ENCODE data around the gene MOCOS.
A peak's percentile ranks its signal among the peaks of the same experiment; 100 is the strongest.

MOCOS gene

GRCh38 chr18:36275561-36275960 is 88.3 kb downstream of the MOCOS start:
- no peak for DNase-seq

- DNase-seq: no peak
Observed at GRCh38 chr18:36279001-36279400, 91.7 kb downstream of the MOCOS start.

GRCh38 chr18:36281936-36282335 is 94.6 kb downstream of the MOCOS start:
- DNase-seq: no peak

GRCh38 chr18:36283448-36283847 is 96.2 kb downstream of the MOCOS start:
- DNase-seq: no peak

GRCh38 chr18:36284268-36284667 is 97.0 kb downstream of the MOCOS start:
- no peak for DNase-seq

GRCh38 chr18:36284671-36285295 is 97.5 kb downstream of the MOCOS start:
- DNase-seq: peak; percentile 83

- no peak for DNase-seq
Observed at GRCh38 chr18:36287653-36288052, 100.4 kb downstream of the MOCOS start.

GRCh38 chr18:36288689-36289088 is 101.4 kb downstream of the MOCOS start:
- DNase-seq: no peak

GRCh38 chr18:36294031-36294430 is 106.7 kb downstream of the MOCOS start:
- no peak for DNase-seq

- DNase-seq: no peak
Observed at GRCh38 chr18:36295214-36295613, 107.9 kb downstream of the MOCOS start.

- DNase-seq: no peak
Observed at GRCh38 chr18:36295880-36296301, 108.6 kb downstream of the MOCOS start.

- peak; percentile 45 for DNase-seq
Observed at GRCh38 chr18:36296650-36297416, 109.5 kb downstream of the MOCOS start.

- DNase-seq: peak; percentile 22
Observed at GRCh38 chr18:36297417-36298125, 110.3 kb downstream of the MOCOS start, which contains the start of gene FHOD3. TSS of gene FHOD3 (plus strand) at chr18:36297713. CDS start at chr18:36297836, 123 bp downstream.

- no peak for DNase-seq
Observed at GRCh38 chr18:36298126-36298741, 110.9 kb downstream of the MOCOS start.

GRCh38 chr18:36299015-36299414 is 111.7 kb downstream of the MOCOS start:
- no peak for DNase-seq

- no peak for DNase-seq
Observed at GRCh38 chr18:36300211-36300610, 112.9 kb downstream of the MOCOS start.

GRCh38 chr18:36301884-36302283 is 114.6 kb downstream of the MOCOS start:
- no peak for DNase-seq

GRCh38 chr18:36302676-36303075 is 115.4 kb downstream of the MOCOS start:
- DNase-seq: no peak

- DNase-seq: no peak
Observed at GRCh38 chr18:36303211-36303844, 116.0 kb downstream of the MOCOS start.

GRCh38 chr18:36304723-36305122 is 117.4 kb downstream of the MOCOS start:
- DNase-seq: no peak

- no peak for DNase-seq
Observed at GRCh38 chr18:36305375-36305774, 118.1 kb downstream of the MOCOS start.

- DNase-seq: no peak
Observed at GRCh38 chr18:36307513-36307912, 120.2 kb downstream of the MOCOS start.
